DOHH2 (cell line): ENCODE results near the gene SIVA1.

Experiments used
- EZH2phosphoT487 ChIP-seq: fragments of 200-600 bp; sonication (generic); IDR thresholded peaks from 2 replicates; pipeline ENCODE4 v1.6.1; 2017; ENCODE audit warnings: borderline replicate concordance, mild to moderate bottlenecking, antibody characterized with exemption, low read length, moderate library complexity, mixed read lengths
- TF ChIP-seq, protein P1 (sequence below): fragments of 200-600 bp; sonication (generic); IDR thresholded peaks from one replicate; pipeline ENCODE4 v1.5.1; 2014; ENCODE audit warnings: antibody characterized with exemption, mild to moderate bottlenecking, low read depth, low read length; ENCODE audit not compliant: poor library complexity, severe bottlenecking

DNA sequence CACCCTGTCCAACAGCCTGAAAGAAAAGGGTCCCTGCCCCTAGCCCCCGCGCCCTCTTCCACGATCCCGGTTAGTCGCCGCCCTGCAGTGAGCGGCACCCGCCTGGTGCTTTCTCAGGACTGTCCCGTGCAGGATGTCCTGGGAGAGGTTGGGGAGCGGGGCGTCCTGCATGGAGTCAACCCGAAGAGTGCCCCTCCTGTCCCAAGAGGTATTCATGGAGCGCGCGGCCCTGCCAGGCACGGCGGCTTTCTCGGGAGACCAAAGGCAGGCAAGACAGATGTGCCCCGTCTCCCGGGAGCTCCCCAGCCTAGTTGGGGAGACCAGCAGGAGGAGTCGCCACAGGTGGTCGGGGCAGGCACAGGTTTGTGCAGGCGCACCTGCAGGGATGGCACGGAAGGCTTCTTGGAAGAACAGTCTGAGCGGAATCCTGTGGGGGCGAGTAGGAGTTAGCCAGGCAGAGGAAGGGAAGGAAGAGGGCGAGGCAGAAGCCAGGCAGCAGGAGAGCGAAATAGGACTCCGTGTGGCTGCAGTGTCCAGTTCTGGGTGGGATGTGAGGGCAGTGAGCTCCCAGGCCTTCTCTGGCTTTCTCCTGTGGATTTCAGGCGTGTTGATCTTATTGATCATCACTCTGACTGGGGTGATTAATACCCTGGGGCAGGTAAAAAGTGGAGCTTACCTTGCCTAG, 723 bp downstream of the SIVA1 start:
- TF ChIP-seq, protein P1, sequence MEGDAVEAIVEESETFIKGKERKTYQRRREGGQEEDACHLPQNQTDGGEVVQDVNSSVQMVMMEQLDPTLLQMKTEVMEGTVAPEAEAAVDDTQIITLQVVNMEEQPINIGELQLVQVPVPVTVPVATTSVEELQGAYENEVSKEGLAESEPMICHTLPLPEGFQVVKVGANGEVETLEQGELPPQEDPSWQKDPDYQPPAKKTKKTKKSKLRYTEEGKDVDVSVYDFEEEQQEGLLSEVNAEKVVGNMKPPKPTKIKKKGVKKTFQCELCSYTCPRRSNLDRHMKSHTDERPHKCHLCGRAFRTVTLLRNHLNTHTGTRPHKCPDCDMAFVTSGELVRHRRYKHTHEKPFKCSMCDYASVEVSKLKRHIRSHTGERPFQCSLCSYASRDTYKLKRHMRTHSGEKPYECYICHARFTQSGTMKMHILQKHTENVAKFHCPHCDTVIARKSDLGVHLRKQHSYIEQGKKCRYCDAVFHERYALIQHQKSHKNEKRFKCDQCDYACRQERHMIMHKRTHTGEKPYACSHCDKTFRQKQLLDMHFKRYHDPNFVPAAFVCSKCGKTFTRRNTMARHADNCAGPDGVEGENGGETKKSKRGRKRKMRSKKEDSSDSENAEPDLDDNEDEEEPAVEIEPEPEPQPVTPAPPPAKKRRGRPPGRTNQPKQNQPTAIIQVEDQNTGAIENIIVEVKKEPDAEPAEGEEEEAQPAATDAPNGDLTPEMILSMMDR: no peak
- no peak for TF ChIP-seq EZH2phosphoT487
